ENCODE measurements around the gene MAPK9. TPM values are rescaled to one million over a fixed set of nuclear protein-coding genes. Genes with fewer than 3 reads are reported as not detected.
"Not testable (repeated sequence)": the region's sequence is repeated elsewhere in the genome, so short reads cannot be mapped to it uniquely, and the experiment has no call there.

The MAPK9 gene
- total and polyA plus RNA-seq, 9 donors, result 12.8 to 35.9 (median 28.8) TPM

DNA sequence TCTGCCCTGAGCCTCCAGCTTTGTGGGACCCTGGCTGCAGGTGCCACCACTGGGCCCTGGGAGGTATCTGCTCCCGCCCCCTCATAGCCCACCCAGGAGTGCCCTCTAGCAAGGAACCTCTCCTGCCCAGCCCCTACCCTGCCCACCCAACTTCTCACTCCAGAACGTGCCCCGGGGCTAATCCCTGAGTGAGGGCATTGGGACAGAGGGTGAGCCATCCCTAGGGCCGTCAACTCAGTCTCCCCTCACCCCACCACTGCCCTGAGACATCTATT is 80.2 kb downstream of the MAPK9 start:
- no peak for DNase-seq
- Histone ChIP-seq H3K27me3 (no peaks in the 10 kb centered on the region), H3K36me3 (no peaks in the 10 kb centered on the region), H3K4me3 (no peak overlapping the region), H3K27ac (no peak overlapping the region), H3K9me3 (no peaks in the 10 kb centered on the region), H3K4me1 (ENCODE audit: insufficient read depth) (peaks cover 1% of the 10 kb centered on the region)
- 75 to 88% (median 78%) methylated on average over 4 of the region's 4 CpGs for WGBS, 3 donors
- TF ChIP-seq, protein P1, sequence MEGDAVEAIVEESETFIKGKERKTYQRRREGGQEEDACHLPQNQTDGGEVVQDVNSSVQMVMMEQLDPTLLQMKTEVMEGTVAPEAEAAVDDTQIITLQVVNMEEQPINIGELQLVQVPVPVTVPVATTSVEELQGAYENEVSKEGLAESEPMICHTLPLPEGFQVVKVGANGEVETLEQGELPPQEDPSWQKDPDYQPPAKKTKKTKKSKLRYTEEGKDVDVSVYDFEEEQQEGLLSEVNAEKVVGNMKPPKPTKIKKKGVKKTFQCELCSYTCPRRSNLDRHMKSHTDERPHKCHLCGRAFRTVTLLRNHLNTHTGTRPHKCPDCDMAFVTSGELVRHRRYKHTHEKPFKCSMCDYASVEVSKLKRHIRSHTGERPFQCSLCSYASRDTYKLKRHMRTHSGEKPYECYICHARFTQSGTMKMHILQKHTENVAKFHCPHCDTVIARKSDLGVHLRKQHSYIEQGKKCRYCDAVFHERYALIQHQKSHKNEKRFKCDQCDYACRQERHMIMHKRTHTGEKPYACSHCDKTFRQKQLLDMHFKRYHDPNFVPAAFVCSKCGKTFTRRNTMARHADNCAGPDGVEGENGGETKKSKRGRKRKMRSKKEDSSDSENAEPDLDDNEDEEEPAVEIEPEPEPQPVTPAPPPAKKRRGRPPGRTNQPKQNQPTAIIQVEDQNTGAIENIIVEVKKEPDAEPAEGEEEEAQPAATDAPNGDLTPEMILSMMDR (IDR thresholded peaks at IDR 0.05), result no peak
- TF ChIP-seq POLR2A (IDR thresholded peaks at IDR 0.05) (no peak), EP300 (IDR thresholded peaks at IDR 0.05) (no peak)
- intact Hi-C loops (cut with DNase I), result no loop called here

DNA sequence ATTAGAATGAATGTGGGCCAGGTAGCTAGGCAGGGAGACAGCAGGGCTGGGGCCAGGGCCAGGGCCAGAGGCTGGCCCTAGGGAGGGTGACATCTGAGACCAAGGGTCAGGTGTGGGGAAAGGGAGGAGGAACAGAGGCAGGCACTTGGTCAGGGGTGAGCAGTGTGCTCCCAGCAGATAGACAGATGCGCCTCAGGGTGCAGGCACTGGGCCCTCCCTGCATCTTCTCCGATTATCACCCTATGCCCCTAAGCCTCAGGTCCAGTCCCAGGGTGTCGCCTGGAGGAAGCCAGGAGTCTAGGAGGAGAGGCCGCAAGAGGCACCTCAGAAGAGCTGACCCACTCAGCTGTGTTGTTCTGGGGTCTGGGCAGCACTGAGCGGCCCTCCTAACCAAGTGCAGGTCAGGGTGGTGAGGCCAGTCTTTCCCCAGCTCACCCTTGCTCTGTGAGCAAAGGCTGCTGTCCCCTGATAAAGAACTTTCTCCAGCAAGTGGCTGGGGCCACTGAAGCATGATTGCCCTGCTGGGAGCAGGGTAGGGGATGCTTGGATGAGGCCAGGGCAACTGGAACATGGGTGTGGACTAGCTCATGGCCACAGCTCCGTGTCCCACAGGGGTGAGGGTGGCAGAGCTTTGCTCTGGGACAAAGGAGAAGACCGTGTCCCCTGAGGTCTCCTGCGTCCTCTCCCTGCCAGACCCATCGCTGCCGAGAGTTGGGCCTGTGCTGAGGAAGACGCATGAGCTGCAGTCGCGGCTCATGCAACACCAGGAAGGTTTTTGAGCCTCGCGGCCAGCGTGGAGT is 80.7 kb downstream of the MAPK9 start:
- intact Hi-C loops (cut with DNase I), result no loop called here
- no peak for DNase-seq
- H3K27me3 ChIP-seq, result no peaks in the 10 kb centered on the region
- TF ChIP-seq, protein P1 (IDR thresholded peaks at IDR 0.05), result no peak
- TF ChIP-seq POLR2A (IDR thresholded peaks at IDR 0.05), result no peak
- H3K4me1 ChIP-seq (ENCODE audit: insufficient read depth), result peaks cover 1% of the 10 kb centered on the region
- H3K36me3 ChIP-seq, result no peaks in the 10 kb centered on the region
- WGBS, 3 donors, result 83 to 89% (median 85%) methylated on average over 16 of the region's 16 CpGs
- no peaks in the 10 kb centered on the region for H3K9me3 ChIP-seq
- no peak overlapping the region for H3K27ac ChIP-seq
- no peak overlapping the region for H3K4me3 ChIP-seq

DNA sequence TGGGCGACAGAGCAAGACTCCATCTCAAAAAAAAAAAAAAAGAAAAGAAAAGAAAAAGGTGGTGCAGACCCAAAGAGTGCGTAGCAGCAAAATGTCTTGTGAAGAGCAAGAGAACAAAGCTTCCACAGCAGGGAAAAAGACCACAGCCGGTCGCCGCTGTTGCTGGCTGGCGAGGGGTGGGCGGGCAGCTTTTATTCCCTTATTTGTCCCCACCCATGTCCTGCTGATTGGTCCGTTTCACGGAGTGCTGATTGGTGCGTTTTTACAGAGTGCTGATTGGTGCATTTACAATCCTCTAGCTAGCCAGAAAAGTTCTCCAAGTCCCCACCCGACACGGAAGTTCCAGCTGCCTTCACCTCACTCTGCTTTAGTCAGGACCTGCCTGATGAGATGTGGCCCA is 81.8 kb downstream of the MAPK9 start:
- 80 to 86% (median 80%) methylated on average over 12 of the region's 12 CpGs for WGBS, 3 donors
- H3K27me3 ChIP-seq; H3K36me3 ChIP-seq; H3K4me1 ChIP-seq (ENCODE audit: insufficient read depth); DNase-seq; intact Hi-C loops (cut with DNase I); H3K27ac ChIP-seq; H3K9me3 ChIP-seq; H3K4me3 ChIP-seq: not testable (repeated sequence)

DNA sequence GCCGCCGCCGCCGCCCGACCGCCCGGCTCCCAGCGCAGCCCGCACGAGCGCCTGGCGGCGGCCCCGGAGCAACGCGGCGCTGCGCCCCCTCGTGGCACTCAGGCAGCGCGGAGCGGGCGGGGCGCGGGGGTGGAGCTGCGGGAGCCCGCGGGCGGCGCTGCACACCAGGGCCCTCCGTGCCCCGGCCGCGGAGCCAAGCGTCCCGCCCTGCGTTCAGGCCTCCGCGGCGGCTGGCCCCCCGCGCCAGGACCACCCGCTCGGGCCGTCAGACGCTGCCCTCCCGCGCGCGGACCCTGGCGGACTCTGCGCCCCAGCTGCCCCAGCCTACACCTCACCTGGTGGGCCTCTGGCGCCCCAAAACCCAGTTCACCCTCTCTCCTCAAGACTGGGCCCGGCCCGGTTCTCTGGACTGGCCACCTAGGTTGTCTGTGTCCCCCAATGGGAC is 82.7 kb downstream of the MAPK9 start, which contains the start of gene RASGEF1C:
Gene RASGEF1C, minus strand, starts transcription at position 75 of the 445 bp plus-strand sequence. CDS start 71,159 bp downstream, outside the sequence.
- DNase-seq, result peak; percentile 33 to 77 (median 55)
- Histone ChIP-seq H3K9me3 (no peaks in the 10 kb centered on the region), H3K4me3 (no peak within 1 kb of the TSS), H3K27ac (no peak within 1 kb of the TSS), H3K36me3 (no peaks in the 10 kb centered on the region), H3K27me3 (no peaks in the 10 kb centered on the region), H3K4me1 (ENCODE audit: insufficient read depth) (peaks cover 1% of the 10 kb centered on the region)
- TF ChIP-seq, protein P1 (IDR thresholded peaks at IDR 0.05), result peak in 1 of 3 donors; percentile 38
- no peak for TF ChIP-seq EP300 (IDR thresholded peaks at IDR 0.05)
- 2 to 11% (median 10%) methylated on average over 14 to 55 of the region's 55 CpGs for WGBS, 3 donors
- intact Hi-C loops (cut with DNase I), result loop anchor here in 1 of 4 donors (5.0 kb wide), 1 partner anchor 82 kb away; no protein-coding TSS in a partner anchor

DNA sequence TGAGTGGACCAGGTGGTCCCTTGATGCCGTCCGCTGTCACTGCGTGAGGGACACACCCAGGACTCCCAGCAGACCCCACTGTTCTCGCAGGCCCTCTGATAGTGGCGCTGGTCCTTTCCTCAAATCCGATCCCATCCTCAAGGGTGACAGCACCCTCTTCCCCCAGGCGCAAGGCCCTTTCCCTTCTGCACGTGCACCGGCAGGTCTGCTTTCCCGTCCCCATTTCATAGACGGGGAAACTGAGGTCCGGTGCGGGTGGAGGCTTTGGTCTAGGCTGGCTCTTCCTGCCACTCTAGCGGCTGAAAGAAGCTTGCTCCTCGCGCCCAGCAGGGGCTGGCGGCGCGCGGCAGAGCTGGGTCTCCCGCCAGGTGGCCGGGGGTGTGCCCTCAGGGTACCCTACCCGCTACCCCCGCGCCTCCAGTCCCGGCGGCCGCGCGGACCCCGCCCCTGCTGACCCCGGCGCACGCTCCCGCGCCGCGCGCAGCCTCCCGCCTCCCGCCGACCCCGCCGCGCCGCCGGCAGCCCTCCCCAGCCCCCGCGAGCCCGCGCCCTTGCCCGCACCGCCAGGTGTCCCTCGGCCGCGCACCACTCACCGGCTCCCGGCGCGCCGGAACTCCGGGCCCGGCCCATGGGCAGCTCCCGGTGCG is 83.3 kb downstream of the MAPK9 start:
- Histone ChIP-seq H3K4me3 (no peak overlapping the region), H3K4me1 (ENCODE audit: insufficient read depth) (peaks cover 1% of the 10 kb centered on the region), H3K27me3 (no peaks in the 10 kb centered on the region), H3K9me3 (no peaks in the 10 kb centered on the region), H3K36me3 (no peaks in the 10 kb centered on the region), H3K27ac (no peak overlapping the region)
- no peak for DNase-seq
- TF ChIP-seq, protein P1 (IDR thresholded peaks at IDR 0.05), result no peak
- no peak for TF ChIP-seq EP300 (IDR thresholded peaks at IDR 0.05)
- TF ChIP-seq POLR2A (IDR thresholded peaks at IDR 0.05), result no peak
- intact Hi-C loops (cut with DNase I), result loop anchor here in 1 of 4 donors (5.0 kb wide), 1 partner anchor 81 kb away; no protein-coding TSS in a partner anchor
- WGBS, 3 donors, result 1 to 6% (median 6%) methylated on average over 15 to 65 of the region's 65 CpGs

All from ovary (tissue), 9 donors.